Common myeloid progenitor, CD34-positive (primary cell): Measurements from ENCODE around the gene FMO2.
A peak's percentile ranks its signal among the peaks of the same experiment; 100 is the strongest.

Source experiments
- CTCF ChIA-PET: fragments of 350-600 bp; sonication (Branson Sonifier 250); formaldehyde crosslinking; loops from one replicate; lab custom pipeline; 2021; ENCODE audit warnings: antibody characterized with exemption; lab: Charles Lee
- POLR2A ChIA-PET: fragments of 350-600 bp; sonication (Branson Sonifier 250); formaldehyde crosslinking; loops from one replicate; lab custom pipeline; 2021; ENCODE audit warnings: antibody characterized with exemption; lab: Charles Lee
- DNase-seq, 3 donors: peaks; one replicate each; pipeline versions ENCODE4 v3.0.0 to v3.0.0-alpha.2; 2013
- H3K27ac ChIP-seq, 2 experiments: 1 replicate in 1 of 2; 2 replicates in 1 of 2; pipeline ENCODE4 v1.7.0; 2013; ENCODE audit warnings: inconsistent platforms in 2 of 2, low read length in 2 of 2, mild to moderate bottlenecking in 2 of 2, low read depth in 1 of 2, moderate library complexity in 1 of 2; ENCODE audit not compliant: severe bottlenecking in 2 of 2, insufficient read depth in 1 of 2, poor library complexity in 1 of 2
- H3K27me3 ChIP-seq, 5 experiments: replicated peaks in 2 of 5; 1 replicate in 3 of 5; 2 replicates in 2 of 5; pipeline versions ENCODE4 v1.6.1 to v1.7.0; 2013; ENCODE audit warnings: low read length in 4 of 5, mild to moderate bottlenecking in 2 of 5, moderate library complexity in 2 of 5, inconsistent platforms in 1 of 5; ENCODE audit not compliant: insufficient read depth in 5 of 5, control insufficient read depth in 4 of 5
- H3K36me3 ChIP-seq, 4 experiments: 1 replicate in 2 of 4; 2 replicates in 2 of 4; pipeline versions ENCODE4 v1.6.1 to v1.7.0; 2013; ENCODE audit warnings: low read length in 3 of 4, control low read depth in 1 of 4, mild to moderate bottlenecking in 1 of 4; ENCODE audit not compliant: control insufficient read depth in 4 of 4, insufficient read depth in 4 of 4
- H3K4me1 ChIP-seq, 4 experiments: 1 replicate in 3 of 4; 2 replicates in 1 of 4; pipeline versions ENCODE4 v1.6.1 to v1.7.1; 2013; ENCODE audit warnings: low read length in 3 of 4, mild to moderate bottlenecking in 3 of 4, control low read depth in 1 of 4, inconsistent platforms in 1 of 4, moderate library complexity in 1 of 4; ENCODE audit not compliant: control insufficient read depth in 4 of 4, insufficient read depth in 4 of 4; ENCODE audit errors: control extremely low read depth in 1 of 4
- H3K4me3 ChIP-seq, 7 experiments: 1 replicate in 4 of 7; 2 replicates in 3 of 7; pipeline versions ENCODE4 v1.5.1 to v1.7.0; 2013; ENCODE audit warnings: mild to moderate bottlenecking in 7 of 7, low read length in 6 of 7, moderate library complexity in 6 of 7, inconsistent platforms in 2 of 7, low read depth in 2 of 7, control low read depth in 1 of 7; ENCODE audit not compliant: insufficient read depth in 4 of 7, control insufficient read depth in 1 of 7; ENCODE audit errors: extremely low read depth in 1 of 7
- H3K9me3 ChIP-seq, 5 experiments: 1 replicate in 4 of 5; 2 replicates in 1 of 5; pipeline versions ENCODE4 v1.6.1 to v1.7.1; 2013; ENCODE audit warnings: low read length in 4 of 5, mild to moderate bottlenecking in 2 of 5, inconsistent platforms in 1 of 5, low read depth in 1 of 5, moderate library complexity in 1 of 5; ENCODE audit not compliant: control insufficient read depth in 4 of 5, insufficient read depth in 2 of 5; ENCODE audit errors: control extremely low read depth in 1 of 5
- WGBS: methylation state at CpG from one replicate; pipeline ENCODE4 v1.1.5; 2013; ENCODE audit not compliant: insufficient coverage; 5-methylcytosine and 5-hydroxymethylcytosine counted together

Gene FMO2

GRCh38 chr1:171210355-171210754 is 25.3 kb downstream of the FMO2 start:
- WGBS, result no CpG with 5 or more reads among the region's 1 CpG
- Histone ChIP-seq H3K36me3 (no peaks in the 10 kb centered on the region), H3K27ac (no peak overlapping the region), H3K4me3 (no peak overlapping the region), H3K27me3 (peaks cover 0 to 7% (median 0%) of the 10 kb centered on the region in 5 experiments), H3K4me1 (no peaks in the 10 kb centered on the region), H3K9me3 (no peaks in the 10 kb centered on the region)
- ChIA-PET POLR2A (no interaction called here), CTCF (no interaction called here)
- no peak for DNase-seq

DNA sequence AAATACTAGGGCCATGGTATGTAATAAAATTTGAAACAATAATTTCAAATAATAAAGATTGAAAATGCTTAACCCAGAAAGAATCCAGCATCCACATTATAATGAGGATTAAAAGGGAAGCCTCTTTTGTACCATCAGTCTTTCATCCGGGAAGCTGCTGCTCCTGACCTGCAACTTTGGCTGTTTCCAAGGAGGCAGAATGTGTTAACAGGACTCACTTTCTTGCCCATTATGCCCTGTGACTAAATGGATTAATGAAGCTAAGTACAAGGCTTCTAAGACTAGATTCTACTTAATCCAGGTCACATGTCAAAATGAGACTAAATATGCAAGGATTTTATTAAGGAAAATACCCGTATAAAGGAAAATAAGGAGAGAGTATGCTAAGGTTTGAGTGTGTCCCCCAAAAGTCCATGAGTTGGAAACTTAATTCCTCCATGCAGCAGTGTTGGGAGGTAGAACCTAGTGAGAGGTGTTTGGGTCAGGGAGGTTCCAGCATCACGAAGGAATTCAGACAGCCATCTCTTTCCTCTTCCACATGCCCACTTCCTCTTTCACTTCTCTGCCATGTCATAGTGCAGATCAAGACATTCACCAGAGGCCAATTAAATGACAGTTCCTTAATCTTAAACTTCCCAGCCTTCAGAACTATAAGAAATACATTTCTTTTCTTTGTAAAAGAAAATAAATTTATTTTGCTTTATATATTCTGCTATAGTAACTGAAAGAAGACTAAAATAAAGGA is 27.7 kb downstream of the FMO2 start:
- 100% methylated on average over 2 of the region's 3 CpGs for whole genome bisulfite sequencing
- POLR2A ChIA-PET, result no interaction called here
- H3K36me3 ChIP-seq, result no peaks in the 10 kb centered on the region
- no peaks in the 10 kb centered on the region for H3K27me3 ChIP-seq
- no peak overlapping the region for H3K27ac ChIP-seq
- no peak overlapping the region for H3K4me3 ChIP-seq
- H3K9me3 ChIP-seq, result no peaks in the 10 kb centered on the region
- CTCF ChIA-PET, result no interaction called here
- no peaks in the 10 kb centered on the region for H3K4me1 ChIP-seq
- DNase-seq, result peak; percentile 1 to 57 (median 44)

GRCh38 chr1:171213559-171214454 is 28.7 kb downstream of the FMO2 start:
- Histone ChIP-seq H3K27ac (no peak overlapping the region), H3K36me3 (no peaks in the 10 kb centered on the region), H3K9me3 (no peaks in the 10 kb centered on the region), H3K4me3 (no peak overlapping the region), H3K4me1 (no peaks in the 10 kb centered on the region), H3K27me3 (no peaks in the 10 kb centered on the region)
- no peak for DNase-seq
- POLR2A ChIA-PET, result no interaction called here
- WGBS, result 94% methylated on average over 11 of the region's 12 CpGs
- CTCF ChIA-PET, result no interaction called here

DNA sequence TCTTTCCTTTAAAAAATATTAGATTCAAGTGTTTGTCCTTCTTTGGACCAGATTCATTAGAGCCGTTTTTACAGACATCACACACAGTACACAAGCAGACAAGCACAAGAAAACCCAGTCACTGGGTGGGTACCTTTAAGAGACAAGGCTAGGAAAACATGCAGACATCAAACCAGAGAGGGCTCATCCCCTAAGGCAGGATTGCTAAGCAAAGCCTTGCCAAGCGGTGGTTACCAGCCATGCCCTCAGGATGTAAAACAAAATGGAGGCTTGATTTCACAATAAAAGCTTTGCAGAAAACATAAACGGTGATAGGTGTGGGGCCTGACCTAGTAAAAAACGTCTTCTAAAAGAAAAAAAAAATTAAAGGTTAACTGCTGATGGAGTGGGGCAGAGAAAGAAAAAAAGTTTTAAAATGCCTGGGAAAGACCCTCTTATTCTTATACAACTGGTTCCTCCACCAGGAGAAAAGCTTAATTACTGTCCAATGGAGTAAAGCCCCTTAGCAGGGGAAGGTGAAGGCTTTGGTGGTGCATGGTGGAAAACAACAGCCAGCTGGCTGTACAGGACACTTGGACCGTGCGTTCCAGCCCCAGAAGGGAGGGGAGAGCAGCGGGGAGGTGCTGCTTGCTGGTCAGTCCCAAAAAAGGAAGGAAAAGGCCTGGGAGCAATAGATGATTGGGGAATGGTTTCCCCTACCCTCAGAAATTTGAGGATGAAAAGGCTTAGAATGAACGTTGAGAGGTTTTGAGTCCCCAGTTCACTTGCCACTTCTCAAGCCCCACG is 32.8 kb downstream of the FMO2 start:
- WGBS, result 99% methylated on average over 9 of the region's 9 CpGs
- no peaks in the 10 kb centered on the region for H3K9me3 ChIP-seq
- DNase-seq, result no peak
- H3K4me3 ChIP-seq, result no peak overlapping the region
- H3K4me1 ChIP-seq, result no peaks in the 10 kb centered on the region
- H3K27me3 ChIP-seq, result peaks cover 0 to 3% (median 0%) of the 10 kb centered on the region in 5 experiments
- CTCF ChIA-PET, result no interaction called here
- POLR2A ChIA-PET, result no interaction called here
- no peak overlapping the region for H3K27ac ChIP-seq
- no peaks in the 10 kb centered on the region for H3K36me3 ChIP-seq

DNA sequence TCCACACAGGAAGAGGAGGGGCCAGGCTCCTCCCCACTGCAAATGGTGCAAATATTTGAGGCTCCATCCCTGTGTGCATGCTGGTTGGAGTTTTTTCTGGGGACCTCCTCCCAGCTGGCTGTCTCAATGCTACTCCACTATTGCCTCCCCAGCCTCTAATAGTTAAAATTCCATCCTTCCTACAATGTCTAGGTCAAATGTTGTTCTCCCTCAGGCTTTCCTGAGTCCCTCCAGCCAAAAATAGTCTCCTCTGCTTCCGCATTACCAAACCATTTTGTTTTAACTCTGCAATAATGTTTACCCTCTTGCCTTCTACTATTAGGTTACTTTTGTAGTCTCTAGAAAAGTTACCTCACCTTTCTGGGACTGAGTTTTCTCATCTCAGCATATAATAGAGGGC is 33.6 kb downstream of the FMO2 start:
- Histone ChIP-seq H3K4me3 (no peak overlapping the region), H3K9me3 (no peaks in the 10 kb centered on the region), H3K27ac (no peak overlapping the region), H3K4me1 (no peaks in the 10 kb centered on the region), H3K27me3 (peaks cover 0 to 3% (median 0%) of the 10 kb centered on the region in 5 experiments), H3K36me3 (no peaks in the 10 kb centered on the region)
- no peak for DNase-seq
- ChIA-PET POLR2A (no interaction called here), CTCF (no interaction called here)
- WGBS, result 80% methylated on average over 1 of the region's 1 CpG

GRCh38 chr1:171219346-171220080 is 34.4 kb downstream of the FMO2 start:
- Histone ChIP-seq H3K36me3 (no peaks in the 10 kb centered on the region), H3K4me3 (no peak overlapping the region), H3K27me3 (peaks cover 0 to 3% (median 0%) of the 10 kb centered on the region in 5 experiments), H3K9me3 (no peaks in the 10 kb centered on the region), H3K27ac (no peak overlapping the region), H3K4me1 (no peaks in the 10 kb centered on the region)
- CTCF ChIA-PET, result no interaction called here
- DNase-seq, result no peak
- 100% methylated on average over 1 of the region's 2 CpGs for WGBS
- POLR2A ChIA-PET, result no interaction called here
